ENCODE measurements around the gene LARP4B.

LARP4B gene

GRCh38 chr10:805620-806305, 125.7 kb downstream of the LARP4B start:
- no peak for DNase-seq

GRCh38 chr10:804787-805619, 126.5 kb downstream of the LARP4B start:
- DNase-seq, result no peak

DNA sequence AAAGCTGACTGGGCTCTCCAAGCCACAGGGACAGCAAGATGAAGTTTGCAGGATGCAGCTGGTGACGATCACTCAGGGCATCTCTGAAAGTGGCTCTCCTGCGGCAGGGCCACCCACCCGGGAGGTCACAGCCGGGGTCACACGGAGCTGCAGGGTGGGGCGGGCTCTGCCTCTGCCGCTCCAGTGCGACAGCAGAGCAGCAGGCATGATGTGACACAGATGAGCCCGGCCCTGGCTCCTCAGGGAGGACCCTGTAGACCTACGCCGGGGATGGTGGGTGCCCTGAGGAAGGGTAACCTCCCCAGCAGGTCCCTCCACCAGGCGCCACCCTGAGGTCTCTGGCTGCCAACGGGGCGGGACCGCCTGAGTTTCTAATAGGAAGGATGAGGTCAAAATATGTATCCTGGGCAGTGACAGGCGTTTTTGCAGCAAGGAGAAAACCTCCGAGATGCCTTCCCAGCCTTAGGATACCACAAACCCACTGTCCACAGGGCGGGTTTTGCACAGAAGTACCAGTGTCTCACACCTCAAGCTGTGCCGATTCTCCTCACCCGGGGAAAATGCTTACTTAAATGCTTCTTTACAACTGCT, 127.2 kb downstream of the LARP4B start:
- DNase-seq, result no peak

DNA sequence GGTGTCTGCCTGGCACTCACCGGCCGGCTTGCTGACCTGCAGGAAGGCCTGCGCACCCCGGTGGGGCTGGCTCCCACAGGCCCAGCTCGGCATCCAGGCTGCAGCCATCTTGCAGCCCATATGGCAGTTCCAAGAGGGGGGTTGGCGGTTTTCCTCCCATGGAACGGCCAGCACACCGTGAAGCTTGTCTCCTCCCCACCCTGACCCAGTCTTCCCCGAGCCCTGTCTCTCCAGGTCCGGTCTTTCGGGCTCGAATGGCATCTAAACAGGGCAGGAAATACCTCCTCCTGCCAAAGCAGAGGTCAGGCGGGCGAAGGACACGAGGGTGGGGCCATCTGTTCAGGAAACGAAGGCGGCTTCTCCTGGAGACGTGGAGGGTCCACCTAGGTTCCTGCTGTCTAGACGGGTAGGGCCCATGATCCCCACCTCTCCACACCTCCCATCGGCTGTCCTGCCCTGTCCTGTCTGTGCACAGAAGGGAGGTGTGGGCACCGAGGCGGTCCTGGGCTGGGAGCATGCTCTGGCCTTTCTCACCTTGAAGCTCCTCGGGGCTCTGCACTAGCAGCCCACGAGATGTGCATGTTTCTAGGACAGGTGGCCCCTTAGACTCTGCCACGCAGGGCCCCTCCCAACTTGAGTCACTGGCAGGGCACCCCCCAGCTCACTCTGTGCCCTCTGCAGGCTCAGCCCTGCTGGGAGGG, 128.3 kb downstream of the LARP4B start:
- DNase-seq, result no peak

DNA sequence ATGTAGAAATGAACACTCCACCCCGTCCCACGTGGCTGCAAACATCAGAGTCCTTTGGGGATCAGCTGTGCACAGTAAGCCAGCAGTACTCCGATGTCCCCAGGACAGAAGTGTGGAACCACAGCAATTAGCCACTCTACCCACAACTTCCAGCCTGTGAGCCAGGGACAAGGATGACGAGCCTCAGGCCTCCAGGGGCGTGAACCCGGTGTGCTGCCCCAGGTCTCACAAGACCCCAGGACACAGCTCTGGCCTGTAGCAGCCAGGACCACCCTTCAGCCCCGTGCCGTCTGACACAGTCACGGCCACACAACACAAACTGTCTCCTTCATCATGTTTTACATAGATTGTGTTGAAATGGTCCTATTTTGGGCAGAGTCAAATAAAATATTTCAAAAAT, 129.0 kb downstream of the LARP4B start:
- DNase-seq, result no peak

GRCh38 chr10:797179-797578, 134.3 kb downstream of the LARP4B start:
- DNase-seq, result no peak

DNA sequence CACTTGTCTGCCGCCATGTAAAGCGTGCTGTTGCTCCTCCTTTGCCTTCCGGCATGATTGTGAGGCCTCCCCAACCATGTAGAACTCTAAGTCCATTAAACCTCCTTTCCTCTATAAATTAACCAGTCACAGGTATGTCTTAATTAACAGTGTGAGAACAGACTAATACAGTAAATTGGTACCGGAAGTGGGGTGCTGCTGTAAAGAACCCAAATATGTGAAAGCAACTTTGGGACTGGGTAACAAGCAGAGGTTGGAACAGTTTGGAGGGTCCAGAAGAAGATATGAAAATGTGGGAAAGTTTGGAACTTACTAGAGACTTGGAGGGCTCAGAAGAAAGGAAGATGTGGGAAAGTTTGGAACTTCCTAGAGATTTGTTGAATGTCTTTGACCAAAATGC, 135.3 kb downstream of the LARP4B start:
- no peak for DNase-seq

- DNase-seq, result no peak
Measured at GRCh38 chr10:794382-794956, 137.0 kb downstream of the LARP4B start.

GRCh38 chr10:792792-793100, 138.8 kb downstream of the LARP4B start:
- no peak for DNase-seq

- no peak for DNase-seq
Measured at GRCh38 chr10:792083-792791, 139.3 kb downstream of the LARP4B start.

GRCh38 chr10:791639-792038, 139.9 kb downstream of the LARP4B start:
- DNase-seq, result no peak

DNA sequence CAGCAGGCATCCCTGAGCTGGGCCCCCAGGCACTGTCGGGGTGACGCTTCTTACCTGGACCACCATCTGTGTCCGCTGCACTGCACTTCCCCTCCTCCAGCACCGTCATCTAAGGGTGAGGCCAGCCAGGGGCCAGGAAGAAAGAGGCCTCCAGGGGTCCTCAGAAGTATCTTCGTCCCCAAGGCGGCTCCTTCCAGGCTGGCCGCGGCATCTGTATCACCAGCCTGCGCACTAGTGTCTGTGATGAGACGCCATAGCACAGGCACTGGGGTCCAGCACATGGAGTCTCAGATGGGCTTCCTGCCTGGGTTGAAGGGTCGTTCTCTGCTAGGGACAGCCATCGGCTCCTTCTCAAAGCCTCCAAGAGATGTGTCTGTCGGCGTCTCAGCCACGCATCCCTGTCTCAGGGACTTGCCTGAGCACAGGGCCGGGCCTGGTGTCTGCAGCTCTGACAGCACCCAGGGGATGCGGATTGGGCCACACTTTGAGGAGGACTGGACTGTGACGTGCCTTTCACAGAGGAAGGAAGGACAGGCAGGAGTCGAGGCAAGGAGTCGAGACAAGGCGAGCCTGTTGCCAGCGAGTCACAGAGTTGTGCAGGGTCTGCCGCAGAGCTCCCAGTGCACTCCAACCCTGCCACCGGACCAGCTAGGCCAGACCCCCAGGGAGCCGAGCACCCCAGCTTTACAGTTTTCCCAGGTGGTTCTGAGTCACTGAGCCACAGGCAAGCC, 140.5 kb downstream of the LARP4B start:
- no peak for DNase-seq

- DNase-seq, result no peak
Measured at GRCh38 chr10:789831-790701, 141.4 kb downstream of the LARP4B start.

- DNase-seq, result peak; percentile 5
Measured at GRCh38 chr10:788796-789748, 142.4 kb downstream of the LARP4B start.

GRCh38 chr10:787933-788651, 143.4 kb downstream of the LARP4B start:
- no peak for DNase-seq

GRCh38 chr10:786633-787474, 144.7 kb downstream of the LARP4B start:
- DNase-seq, result no peak

DNA sequence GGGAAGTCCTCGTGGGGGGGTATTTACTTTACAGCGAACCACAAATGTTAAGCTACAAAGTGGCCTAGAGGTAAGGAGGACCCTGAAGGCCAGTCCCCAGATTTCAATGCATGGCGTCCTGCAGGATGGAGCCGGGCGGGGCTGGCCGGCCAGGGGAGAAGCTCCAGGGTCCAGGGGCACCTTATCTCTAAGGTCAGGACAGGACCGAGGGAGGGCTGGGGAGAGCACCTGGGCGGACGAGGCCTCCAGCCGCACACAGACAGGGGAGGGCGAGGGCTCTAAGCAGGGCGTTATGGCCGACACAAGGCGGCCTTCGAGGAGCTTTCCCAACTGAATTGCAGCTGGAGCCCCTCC, 145.7 kb downstream of the LARP4B start:
- DNase-seq, result no peak
